Measurements from ENCODE around the gene GPC6.

The GPC6 gene

DNA sequence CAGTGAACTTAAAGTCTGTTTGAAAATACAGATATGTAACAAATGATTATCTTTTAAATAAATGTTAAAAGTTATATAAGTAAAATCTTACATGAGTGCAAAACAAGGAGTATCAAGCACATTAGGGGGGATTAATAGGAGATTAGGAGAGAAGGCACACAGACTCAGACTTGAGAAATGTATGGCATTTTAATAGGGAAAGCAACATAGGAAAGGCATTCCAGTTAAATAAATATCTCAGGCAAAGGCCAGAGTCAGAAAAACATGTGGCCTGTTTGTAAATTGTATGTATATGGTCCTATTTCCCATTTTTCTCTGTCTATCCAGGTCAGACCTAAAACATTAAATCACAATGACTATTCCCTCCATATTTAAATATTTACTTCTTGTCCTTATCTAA lies 462.7 kb downstream of the GPC6 start:
- H3K27ac ChIP-seq (replicated peaks) = no peak overlapping the region
- TF ChIP-seq GABPA (IDR thresholded peaks at IDR 0.05; ENCODE audit: low read depth) = no peak
- TF ChIP-seq, protein P1, sequence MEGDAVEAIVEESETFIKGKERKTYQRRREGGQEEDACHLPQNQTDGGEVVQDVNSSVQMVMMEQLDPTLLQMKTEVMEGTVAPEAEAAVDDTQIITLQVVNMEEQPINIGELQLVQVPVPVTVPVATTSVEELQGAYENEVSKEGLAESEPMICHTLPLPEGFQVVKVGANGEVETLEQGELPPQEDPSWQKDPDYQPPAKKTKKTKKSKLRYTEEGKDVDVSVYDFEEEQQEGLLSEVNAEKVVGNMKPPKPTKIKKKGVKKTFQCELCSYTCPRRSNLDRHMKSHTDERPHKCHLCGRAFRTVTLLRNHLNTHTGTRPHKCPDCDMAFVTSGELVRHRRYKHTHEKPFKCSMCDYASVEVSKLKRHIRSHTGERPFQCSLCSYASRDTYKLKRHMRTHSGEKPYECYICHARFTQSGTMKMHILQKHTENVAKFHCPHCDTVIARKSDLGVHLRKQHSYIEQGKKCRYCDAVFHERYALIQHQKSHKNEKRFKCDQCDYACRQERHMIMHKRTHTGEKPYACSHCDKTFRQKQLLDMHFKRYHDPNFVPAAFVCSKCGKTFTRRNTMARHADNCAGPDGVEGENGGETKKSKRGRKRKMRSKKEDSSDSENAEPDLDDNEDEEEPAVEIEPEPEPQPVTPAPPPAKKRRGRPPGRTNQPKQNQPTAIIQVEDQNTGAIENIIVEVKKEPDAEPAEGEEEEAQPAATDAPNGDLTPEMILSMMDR (IDR thresholded peaks at IDR 0.05; ENCODE audit: insufficient read depth, low read length) = no peak
- no peak for TF ChIP-seq SPI1 (IDR thresholded peaks at IDR 0.05; ENCODE audit: borderline replicate concordance, low read depth)
- TF ChIP-seq, protein P2, sequence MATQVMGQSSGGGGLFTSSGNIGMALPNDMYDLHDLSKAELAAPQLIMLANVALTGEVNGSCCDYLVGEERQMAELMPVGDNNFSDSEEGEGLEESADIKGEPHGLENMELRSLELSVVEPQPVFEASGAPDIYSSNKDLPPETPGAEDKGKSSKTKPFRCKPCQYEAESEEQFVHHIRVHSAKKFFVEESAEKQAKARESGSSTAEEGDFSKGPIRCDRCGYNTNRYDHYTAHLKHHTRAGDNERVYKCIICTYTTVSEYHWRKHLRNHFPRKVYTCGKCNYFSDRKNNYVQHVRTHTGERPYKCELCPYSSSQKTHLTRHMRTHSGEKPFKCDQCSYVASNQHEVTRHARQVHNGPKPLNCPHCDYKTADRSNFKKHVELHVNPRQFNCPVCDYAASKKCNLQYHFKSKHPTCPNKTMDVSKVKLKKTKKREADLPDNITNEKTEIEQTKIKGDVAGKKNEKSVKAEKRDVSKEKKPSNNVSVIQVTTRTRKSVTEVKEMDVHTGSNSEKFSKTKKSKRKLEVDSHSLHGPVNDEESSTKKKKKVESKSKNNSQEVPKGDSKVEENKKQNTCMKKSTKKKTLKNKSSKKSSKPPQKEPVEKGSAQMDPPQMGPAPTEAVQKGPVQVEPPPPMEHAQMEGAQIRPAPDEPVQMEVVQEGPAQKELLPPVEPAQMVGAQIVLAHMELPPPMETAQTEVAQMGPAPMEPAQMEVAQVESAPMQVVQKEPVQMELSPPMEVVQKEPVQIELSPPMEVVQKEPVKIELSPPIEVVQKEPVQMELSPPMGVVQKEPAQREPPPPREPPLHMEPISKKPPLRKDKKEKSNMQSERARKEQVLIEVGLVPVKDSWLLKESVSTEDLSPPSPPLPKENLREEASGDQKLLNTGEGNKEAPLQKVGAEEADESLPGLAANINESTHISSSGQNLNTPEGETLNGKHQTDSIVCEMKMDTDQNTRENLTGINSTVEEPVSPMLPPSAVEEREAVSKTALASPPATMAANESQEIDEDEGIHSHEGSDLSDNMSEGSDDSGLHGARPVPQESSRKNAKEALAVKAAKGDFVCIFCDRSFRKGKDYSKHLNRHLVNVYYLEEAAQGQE (IDR thresholded peaks at IDR 0.05; ENCODE audit: insufficient replicate concordance, low read depth) = no peak
- TF ChIP-seq POLR2AphosphoS5 (IDR thresholded peaks at IDR 0.05; ENCODE audit: low read depth) = no peak
- no peak for DNase-seq (ENCODE audit: low read depth in 1 of 2, low spot score in 1 of 2)
- H3K27me3 ChIP-seq (ENCODE audit: insufficient read depth, poor library complexity, severe bottlenecking) = no peaks in the 10 kb centered on the region
- H3K4me3 ChIP-seq (replicated peaks; ENCODE audit: insufficient read depth, low read length) = no peak overlapping the region

DNA sequence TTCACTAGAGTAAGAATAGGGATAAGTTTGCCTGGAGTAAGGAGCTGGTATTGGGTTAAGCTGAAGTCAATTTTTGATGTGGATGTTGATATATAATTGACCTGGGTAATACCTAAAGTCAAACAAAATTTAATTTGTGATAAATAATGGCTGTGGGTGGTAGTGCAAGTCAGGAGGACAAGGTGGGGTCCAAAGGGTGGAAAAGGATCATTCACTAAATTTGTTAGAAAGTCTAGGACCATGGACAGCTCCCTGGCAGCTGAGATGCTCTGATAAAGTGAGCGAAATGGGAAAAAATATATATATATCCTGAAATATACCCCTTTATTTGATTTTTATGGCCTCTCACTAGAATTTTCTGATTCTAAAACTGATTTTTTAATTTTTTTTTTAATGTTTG lies 463.5 kb downstream of the GPC6 start:
- no peak for DNase-seq (ENCODE audit: low read depth in 1 of 2, low spot score in 1 of 2)
- TF ChIP-seq POLR2AphosphoS5 (IDR thresholded peaks at IDR 0.05; ENCODE audit: low read depth) = no peak
- TF ChIP-seq, protein P2 (IDR thresholded peaks at IDR 0.05; ENCODE audit: insufficient replicate concordance, low read depth) = peak; percentile 97
- no peak for TF ChIP-seq GABPA (IDR thresholded peaks at IDR 0.05; ENCODE audit: low read depth)
- no peaks in the 10 kb centered on the region for H3K27me3 ChIP-seq (ENCODE audit: insufficient read depth, poor library complexity, severe bottlenecking)
- no peak overlapping the region for H3K27ac ChIP-seq (replicated peaks)
- no peak overlapping the region for H3K4me3 ChIP-seq (replicated peaks; ENCODE audit: insufficient read depth, low read length)

DNA sequence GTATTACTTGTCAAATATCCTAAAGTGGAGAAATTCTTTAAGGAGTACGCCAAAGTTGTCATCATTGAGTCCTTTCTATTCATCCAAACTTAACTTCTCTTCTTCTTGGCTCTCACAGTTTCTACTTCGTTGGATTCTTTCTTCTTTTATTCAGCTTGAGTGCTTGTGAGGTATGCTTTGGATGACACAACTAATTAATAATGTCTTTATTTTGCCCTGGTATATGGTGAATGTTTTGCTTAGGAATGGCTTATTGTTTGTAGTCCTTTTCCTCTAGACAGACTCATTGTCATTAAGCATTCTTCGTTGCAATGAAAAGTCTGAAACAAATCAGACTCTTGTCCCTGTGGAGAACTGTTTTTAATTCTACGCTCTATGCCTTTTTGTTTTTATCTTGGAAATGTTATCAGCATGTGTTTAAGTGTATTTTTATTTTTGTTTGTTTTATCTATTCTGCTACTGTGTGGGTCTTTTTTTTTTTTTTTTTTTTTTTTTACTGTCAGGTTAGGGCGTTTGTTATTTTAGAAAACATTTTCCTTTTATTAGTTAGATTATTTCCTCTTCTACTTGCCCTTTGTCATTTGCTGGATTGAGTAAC lies 471.5 kb downstream of the GPC6 start:
- Histone ChIP-seq H3K27me3 (ENCODE audit: insufficient read depth, poor library complexity, severe bottlenecking) (no peaks in the 10 kb centered on the region), H3K4me3 (replicated peaks; ENCODE audit: insufficient read depth, low read length) (no peak overlapping the region), H3K27ac (replicated peaks) (no peak overlapping the region)
- no peak for DNase-seq (ENCODE audit: low read depth in 1 of 2, low spot score in 1 of 2)
- TF ChIP-seq GABPA (IDR thresholded peaks at IDR 0.05; ENCODE audit: low read depth) (no peak), POLR2AphosphoS5 (IDR thresholded peaks at IDR 0.05; ENCODE audit: low read depth) (no peak), SPI1 (IDR thresholded peaks at IDR 0.05; ENCODE audit: borderline replicate concordance, low read depth) (no peak)
- TF ChIP-seq, protein P1 (IDR thresholded peaks at IDR 0.05; ENCODE audit: insufficient read depth, low read length) = no peak
- TF ChIP-seq, protein P2 (IDR thresholded peaks at IDR 0.05; ENCODE audit: insufficient replicate concordance, low read depth) = no peak

Measured in HL-60 (cell line).